GM18520 (cell line): ENCODE results near the gene PRDM4.
A peak's percentile ranks its signal among the peaks of the same experiment; 100 is the strongest.
"Not testable (repeated sequence)": the region's sequence is repeated elsewhere in the genome, so short reads cannot be mapped to it uniquely, and the experiment has no call there.

Experiments
- ATAC-seq: cut with Tn5 transposase; IDR thresholded peaks from one replicate; pipeline ENCODE4 v1.9.1; 2021; ENCODE audit not compliant: unreplicated experiment

Gene PRDM4

DNA sequence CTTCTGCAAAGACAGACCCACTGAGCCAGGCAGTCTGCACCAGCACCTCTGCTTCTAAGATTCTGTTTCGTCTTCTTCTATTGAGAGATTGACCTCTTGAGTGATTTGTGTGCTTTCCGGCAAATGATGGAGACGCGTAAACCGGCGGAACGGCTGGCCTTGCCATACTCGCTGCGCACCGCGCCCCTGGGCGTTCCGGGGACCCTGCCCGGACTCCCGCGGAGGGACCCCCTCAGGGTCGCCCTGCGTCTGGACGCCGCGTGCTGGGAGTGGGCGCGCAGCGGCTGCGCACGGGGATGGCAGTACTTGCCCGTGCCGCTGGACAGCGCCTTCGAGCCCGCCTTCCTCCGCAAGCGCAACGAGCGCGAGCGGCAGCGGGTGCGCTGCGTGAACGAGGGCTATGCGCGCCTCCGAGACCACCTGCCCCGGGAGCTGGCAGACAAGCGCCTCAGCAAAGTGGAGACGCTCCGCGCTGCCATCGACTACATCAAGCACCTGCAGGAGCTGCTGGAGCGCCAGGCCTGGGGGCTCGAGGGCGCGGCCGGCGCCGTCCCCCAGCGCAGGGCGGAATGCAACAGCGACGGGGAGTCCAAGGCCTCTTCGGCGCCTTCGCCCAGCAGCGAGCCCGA is 14.3 kb upstream of the PRDM4 start:
- ATAC-seq, result no peak

DNA sequence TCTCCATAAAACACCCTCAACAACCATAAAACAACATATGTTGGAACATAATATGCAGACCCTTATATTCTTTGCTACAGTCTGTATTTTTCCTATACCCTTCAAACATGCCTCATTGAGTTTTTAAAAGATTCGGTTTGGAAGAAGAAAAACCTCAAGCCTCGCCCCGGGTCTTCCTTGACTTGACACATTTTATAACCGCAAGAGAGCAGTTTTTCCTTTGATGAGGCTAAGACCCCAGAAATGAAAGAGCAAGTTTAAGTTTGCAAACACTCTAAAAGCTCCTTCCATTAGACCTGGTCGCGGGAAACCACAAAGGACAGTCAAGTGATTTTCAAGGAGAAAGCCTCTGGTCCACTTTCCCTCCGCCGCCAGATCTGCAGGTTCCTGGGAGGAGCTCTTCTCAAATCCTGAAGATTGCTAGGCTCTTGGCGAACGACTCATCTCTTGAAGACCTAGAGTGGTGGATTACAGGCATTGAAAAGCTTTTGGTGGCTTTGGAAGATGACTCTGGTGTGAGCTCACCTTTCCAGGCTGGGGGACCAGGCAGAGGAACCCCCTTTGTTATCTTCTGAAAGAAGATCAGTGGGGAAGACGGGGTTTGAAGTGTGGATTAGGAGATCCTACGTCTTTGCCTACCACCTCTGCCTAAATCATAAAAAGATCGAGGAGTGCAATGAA is 13.6 kb upstream of the PRDM4 start, which contains the start of gene ASCL4:
Gene ASCL4 (plus strand): TSS at position 356 of the 681 bp plus-strand sequence. CDS start 515 bp downstream, outside the sequence.
- no peak for ATAC-seq

DNA sequence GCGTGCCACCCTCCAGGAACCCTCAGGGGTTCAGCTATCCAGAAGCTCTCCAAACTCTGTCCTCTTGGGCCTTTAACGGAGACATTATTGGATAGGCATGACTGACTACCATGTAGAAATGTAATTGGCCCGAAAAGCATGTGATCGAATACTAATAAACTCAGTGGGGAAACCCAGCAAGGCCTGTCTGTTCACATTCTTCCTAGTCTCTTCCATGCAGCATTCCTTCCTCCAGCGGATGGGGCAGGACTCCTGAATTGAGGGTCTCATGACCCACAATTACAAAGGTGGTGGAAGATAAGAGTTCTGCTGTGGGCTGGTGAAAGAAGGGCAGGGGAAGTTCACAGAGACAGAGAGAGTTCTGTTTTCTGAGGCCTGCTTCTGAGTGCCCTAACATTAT is 6.5 kb upstream of the PRDM4 start:
- ATAC-seq, result no peak

DNA sequence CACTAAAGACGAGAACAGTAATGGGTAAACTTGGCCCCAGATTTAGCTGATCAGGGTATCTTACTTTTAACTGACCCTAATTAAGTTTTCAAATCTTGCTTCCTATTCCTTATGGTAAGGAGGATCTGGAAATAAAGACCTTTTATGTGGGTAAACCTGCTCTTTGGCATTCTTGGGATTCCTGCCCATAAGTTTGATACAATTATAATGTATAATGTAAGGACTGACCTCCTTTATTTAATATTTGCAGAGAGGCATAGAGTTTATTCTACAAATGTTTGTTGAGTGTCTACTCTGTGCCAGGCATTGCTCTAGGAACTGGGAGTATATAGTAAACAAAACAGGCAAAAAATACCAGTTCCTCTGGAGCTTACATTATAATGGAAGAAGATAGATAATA is 4.4 kb upstream of the PRDM4 start:
- no peak for ATAC-seq

DNA sequence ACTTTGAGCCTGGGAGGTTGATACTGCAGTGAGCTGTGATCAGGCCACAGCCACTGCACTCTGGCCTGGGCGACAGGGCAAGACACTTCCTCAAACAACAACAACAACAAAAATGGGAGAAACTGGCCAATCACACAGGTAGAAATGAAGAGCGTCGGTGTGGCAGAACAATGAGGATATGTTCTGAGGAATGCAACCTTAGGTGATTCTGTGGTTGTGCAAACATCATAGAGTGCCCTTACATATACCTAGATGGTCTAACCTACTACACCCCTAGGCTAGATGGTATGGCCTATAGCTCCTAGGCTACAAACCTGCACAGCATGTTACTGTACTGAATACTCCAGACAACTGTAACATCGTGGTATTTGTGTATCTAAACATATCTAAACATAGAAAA is 3.7 kb upstream of the PRDM4 start:
- ATAC-seq, result no peak

DNA sequence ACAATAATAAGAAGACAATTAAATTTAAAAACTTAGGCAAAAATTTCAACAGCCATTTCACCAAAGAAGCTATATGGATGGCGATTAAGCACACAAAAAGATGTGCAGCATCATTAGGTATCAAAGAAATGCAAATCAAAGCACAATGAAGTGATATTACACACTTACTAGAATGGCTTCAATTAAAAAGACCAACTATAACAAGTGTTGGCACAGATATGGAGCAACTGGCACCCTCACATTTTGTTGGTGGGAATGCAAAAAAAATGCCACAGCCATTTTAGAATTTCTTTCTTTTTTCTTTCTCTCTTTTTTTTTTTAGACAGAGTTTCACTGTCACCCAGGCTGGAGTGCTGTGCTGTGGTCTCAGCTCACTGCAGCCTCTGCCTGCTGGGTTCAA is 1.9 kb upstream of the PRDM4 start:
- no peak for ATAC-seq

DNA sequence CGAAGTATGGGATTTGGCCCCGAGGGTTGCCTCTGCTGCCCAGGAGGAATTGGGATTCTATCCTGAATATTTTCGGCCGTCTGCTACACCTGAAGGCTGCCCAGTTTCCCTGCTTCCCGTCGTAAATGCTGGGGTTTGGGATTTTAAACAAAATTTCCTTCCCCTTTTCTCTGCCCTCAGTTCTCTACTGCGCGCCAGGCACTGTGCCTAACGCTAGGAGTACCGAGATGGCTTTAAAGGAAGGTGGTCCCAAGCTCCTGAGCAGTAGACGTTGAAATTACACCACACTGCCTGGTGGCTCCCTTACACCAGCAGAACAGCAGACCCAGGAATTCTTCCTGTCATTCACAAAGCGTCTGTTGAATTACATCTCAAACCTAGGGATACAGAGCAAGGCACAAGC is 566 bp upstream of the PRDM4 start:
- ATAC-seq, result no peak

DNA sequence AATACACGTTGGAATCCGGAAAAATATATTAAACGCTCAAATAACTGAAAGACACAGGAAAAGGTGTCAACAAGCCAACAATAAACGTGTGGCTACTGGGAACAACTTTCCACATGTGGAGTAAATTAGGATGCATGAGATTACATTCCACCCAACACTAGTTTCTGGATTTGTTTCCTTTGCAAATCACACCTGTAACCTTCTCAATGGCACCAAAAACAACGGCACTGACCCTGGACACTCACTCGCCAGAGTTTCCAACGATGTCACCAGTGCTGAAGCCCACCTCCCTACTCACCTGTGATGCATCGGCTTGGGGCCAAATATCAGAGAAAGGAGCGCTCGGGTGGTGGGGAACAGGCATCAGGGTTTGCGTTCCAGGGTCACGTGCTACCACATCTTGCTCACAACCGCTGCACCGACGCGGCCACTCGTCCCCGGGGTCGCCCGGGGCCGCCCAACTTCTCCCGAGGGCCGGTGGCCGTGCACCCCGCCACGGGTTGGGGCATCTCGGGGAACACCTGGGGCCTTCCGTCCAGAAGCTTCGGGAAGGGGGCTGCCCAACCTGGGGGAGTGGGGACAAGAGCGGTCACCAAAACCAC is 629 bp downstream of the PRDM4 start:
- ATAC-seq, result no peak

DNA sequence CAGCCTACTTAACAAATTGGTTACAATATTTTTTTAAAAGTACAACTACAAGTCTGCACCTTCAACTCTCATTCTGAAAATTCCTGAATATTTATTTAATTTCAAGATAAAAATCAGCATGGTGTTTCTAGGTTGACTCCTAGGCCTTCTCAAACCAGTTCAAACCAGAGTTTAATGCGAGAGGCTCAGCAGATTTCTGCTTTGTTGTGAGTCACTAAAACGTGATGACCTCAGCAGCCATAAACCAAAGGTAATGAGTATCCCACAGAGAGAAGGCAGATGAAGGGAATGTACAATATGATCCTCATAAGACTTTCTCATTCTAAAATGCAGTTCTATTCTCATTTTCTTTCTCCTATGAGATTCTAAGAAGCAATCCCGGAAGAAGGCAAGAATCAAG is 1.5 kb downstream of the PRDM4 start:
- no peak for ATAC-seq

DNA sequence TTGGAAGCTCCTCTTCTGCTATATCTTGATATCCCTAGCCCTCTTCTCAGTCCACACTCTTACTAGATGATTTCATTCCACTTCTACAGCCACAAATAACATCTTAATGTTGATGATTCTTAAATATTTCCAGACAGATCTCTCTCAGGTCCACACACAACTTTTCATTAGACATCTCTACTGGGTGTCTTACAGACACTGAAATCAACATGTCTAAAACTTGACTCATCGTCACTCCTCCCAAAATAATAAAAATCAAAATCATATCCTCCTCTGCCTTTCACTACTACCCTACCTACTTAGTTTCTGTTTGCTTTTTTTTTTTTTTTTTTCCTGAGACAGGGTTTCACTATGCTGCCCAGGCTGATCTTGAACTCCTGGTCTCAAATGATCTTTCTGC is 11.9 kb downstream of the PRDM4 start:
- ATAC-seq, result no peak

DNA sequence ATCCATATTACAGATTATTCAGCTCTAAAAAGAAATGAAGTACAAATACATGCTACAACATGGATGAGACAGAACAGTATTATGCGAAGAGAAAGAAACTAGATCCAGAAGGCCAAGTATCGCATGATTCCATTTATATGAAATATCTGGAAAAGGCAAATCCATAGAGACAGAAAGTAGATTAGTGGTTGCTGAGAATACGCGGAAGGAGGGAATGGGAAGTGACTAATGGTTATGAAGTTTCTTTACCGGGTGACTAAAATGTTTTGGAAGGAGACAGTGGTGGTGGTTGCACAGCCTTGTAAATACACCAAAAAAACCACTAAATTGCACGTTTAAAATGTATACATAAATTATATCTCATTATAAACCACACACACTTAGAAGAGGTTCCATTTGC is 12.5 kb downstream of the PRDM4 start:
- no peak for ATAC-seq

DNA sequence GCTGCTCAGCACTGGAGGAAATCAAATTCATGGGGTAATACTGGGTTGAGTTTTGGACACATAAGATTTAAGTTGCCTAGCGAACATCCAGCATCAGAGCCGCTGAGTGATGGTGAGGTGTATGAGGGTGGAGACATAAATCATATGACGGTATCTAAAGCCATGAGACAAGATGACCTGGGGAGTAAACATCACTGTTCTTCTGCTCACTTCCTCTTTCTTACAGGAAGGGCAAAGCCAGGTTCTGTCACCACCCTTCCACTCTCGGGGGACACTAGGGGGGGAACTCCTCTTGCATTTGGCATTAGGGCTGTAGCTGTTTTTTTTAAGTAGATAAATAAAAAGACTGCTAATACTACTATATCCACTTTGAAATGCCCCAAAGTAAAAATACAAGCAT is 24.0 kb downstream of the PRDM4 start:
- peak; percentile 90 for ATAC-seq

DNA sequence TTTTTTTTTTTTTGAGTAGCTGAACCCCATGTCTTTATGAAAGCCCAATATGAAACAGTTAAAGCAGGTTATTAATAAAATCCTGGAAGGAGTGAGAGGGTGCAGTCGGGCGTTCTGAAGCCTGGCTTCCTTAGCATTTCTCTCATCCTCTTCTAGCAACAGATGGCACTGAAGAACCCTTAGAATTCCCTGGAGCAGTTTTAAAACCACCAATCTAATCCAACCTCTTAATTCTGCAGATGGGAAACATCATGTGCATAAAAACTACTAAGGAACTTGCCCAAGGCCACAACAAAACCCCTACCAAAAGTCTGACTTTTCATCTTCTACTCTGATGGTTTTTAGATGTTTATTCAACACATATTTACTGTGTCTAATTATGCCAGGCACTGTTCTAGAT is 25.2 kb downstream of the PRDM4 start:
- ATAC-seq, result no peak

DNA sequence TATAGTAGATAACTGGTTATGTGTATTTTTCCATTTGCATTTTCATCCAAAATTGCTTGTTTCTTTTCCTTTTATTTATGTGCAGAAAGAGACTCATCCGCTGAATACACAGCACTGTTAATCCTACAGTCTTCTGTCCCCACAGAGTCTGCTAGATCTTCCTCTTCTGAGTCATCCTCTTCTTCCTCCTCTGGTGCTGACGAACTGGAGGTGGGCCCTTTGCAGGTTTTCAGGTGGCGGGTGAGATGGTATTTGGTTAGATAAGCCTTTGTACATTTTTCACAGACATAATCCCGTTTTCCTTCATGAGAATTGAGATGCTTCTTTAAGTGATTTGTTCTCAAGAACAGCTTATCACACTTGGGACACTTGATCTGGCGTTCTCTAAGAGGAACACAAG is 26.8 kb downstream of the PRDM4 start:
- ATAC-seq, result no peak

DNA sequence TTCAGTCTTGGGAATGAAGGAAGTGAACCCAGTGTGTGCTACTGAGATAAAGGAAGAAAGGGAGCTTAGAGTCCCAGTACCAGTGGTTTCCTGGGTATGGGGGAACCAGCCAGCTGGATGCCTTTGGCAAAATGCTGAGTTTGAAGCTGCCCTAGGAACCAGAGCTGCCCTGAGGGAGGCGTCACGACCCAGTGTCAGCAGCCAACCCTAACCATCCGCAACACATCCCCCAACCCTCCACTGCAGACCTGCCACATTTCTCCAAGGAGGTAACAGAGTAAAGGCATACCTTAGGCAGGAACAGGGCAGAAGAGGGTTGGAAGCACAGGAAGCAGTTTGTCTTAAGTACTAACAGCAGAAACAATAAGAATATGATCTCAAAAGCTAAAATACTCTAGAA is 28.6 kb downstream of the PRDM4 start:
- ATAC-seq, result no peak

DNA sequence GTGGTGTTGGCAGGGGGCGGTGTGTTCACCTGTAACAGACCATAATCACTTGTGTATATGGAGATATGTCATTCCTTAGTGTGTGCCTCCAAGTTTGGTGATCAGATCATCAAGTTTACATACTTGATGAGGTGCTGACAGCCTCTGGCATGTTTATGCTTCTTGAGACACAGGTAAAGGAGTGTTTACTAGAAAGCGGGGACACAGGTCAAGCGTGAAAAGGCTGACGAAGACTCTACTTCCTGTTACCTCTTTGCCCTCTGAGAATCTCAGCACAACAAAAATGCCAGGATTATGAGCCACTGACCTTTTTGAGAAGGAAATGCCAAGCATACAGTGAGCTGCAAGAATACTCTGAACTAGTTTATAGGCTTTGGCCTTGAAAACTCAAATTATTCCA is 29.6 kb downstream of the PRDM4 start:
- no peak for ATAC-seq

DNA sequence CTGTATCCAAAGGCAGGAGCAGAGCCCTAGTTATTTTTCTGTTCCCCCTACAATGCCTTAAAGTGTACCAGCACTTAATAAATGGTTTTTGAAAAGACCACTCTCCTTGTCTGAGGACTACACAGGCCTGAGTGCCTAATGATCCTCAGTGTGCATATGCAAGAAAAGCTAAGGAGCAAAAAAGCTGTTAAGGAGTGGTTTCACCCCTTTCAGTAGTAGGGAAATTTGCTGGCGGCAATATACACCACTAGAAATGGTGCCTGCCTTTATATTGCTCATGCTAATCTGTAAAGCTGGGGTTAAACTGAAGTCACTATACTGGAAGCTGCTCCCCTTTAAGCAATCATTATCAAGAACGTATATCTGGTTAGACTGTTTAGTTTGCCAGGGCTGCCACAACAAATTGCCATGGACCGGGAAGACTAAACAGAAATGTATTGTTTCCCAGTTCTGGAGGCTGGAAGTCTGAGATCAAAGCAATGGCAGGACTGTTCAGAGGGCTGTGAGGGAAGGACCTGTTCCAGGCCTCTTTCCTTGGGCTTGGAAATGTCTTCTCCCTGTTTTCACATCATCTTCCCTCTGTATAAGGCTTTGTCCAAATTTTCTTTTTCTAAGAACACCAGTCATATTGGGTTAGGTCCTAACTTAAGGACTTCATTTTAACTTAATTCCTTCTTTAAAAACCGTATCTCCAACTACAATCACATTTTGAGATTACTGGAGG is 30.2 kb downstream of the PRDM4 start:
- ATAC-seq, result no peak

DNA sequence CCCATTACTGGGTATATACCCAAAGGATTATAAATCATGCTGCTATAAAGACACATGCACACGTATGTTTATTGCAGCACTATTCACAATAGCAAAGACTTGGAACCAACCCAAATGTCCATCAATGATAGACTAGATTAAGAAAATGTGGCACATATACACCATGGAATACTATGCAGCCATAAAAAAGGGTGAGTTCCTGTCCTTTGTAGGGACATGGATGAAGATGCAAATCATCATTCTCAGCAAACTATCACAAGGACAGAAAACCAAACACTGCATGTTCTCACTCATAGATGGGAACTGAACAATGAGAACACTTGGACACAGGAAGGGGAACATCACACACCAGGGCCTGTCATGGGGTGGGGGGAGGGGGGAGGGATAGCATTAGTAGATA is 33.2 kb downstream of the PRDM4 start:
- not testable (repeated sequence) for ATAC-seq

DNA sequence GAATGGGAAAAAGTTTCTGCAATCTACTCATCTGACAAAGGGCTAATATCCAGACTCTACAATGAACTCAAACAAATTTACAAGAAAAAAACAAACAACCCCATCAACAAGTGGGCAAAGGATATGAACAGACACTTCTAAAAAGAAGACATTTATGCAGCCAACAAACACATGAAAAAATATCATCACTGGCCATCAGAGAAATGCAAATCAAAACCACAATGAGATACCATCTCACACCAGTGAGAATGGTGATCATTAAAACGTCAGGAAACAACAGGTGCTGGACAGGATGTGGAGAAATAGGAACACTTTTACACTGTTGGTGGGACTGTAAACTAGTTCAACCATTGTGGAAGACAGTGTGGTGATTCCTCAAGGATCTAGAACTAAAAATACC is 33.6 kb downstream of the PRDM4 start:
- ATAC-seq, result not testable (repeated sequence)

DNA sequence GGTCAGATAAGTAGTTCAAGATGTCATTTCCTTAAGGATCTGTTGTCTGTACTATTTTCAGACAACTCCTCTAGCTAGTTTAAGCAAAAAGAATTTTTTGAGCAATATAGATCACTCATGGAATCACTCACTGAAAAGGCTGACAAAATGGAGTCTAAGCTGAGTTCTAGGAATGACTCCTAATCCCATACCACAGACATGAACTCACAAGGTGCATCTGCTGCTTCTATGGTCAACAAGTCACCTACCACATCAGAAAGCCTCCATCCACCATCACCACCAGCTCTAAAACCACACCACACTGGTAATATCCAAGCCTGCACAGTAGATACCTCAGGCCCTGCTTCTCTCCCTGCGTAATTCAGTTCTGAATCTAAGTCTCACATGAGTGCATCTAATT is 42.3 kb downstream of the PRDM4 start:
- no peak for ATAC-seq

DNA sequence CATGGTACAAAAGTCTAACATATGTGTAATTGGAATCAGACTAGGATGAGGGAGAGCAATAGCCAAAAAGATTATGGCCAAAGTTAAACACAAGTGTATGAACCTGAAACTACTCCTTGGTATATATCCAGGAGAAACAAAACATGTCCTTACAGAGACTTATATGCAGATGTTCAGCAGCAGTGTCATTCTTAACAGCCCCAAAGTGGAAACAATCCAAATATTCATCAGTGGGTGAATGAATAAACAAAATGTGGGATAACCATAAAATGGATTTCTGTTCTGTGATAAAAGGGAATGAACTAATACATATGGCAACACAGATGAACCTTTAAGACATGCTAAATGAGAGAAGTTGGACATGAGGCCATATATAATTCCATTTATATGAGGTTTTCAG is 45.2 kb downstream of the PRDM4 start:
- ATAC-seq, result no peak

DNA sequence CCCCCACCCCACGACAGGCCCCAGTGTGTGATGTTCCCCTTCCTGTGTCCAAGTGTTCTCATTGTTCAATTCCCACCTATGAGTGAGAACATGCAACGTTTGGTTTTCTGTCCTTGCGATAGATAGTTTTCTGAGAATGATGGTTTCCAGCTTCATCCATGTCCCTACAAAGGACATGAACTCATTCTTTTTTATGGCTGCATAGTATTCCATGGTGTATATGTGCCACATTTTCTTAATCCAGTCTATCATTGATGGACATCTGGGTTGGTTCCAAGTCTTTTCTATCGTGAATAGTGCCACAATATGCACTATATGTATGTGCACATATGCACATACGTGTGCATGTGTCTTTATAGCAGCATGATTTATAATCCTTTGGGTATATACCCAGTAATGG is 55.4 kb downstream of the PRDM4 start:
- not testable (repeated sequence) for ATAC-seq
